ENCODE measurements around the gene TF.

GRCh38 chr3:133797396-133798105 is 51.4 kb downstream of the TF start:
- TF ChIP-seq, protein P1, sequence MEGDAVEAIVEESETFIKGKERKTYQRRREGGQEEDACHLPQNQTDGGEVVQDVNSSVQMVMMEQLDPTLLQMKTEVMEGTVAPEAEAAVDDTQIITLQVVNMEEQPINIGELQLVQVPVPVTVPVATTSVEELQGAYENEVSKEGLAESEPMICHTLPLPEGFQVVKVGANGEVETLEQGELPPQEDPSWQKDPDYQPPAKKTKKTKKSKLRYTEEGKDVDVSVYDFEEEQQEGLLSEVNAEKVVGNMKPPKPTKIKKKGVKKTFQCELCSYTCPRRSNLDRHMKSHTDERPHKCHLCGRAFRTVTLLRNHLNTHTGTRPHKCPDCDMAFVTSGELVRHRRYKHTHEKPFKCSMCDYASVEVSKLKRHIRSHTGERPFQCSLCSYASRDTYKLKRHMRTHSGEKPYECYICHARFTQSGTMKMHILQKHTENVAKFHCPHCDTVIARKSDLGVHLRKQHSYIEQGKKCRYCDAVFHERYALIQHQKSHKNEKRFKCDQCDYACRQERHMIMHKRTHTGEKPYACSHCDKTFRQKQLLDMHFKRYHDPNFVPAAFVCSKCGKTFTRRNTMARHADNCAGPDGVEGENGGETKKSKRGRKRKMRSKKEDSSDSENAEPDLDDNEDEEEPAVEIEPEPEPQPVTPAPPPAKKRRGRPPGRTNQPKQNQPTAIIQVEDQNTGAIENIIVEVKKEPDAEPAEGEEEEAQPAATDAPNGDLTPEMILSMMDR (IDR thresholded peaks at IDR 0.05; ENCODE audit: low read length), result no peak
- TF ChIP-seq EZH2phosphoT487 (IDR thresholded peaks at IDR 0.05; ENCODE audit: low read length), result no peak
